Stimulated activated CD8-positive, alpha-beta memory T cell treated with anti-CD3 and anti-CD28 coated beads, Interleukin-15, amount 100 ng/mL, for 1 hour (primary cell): ENCODE results near the gene CSRNP3.

ENCODE experiments used
- DNase-seq: peaks from one replicate; pipeline ENCODE4 v3.0.0-alpha.2; 2020; ENCODE audit warnings: low read depth

CSRNP3 gene

GRCh38 chr2:165471349-165471950 lies 2.0 kb downstream of the CSRNP3 start:
- DNase-seq = no peak

- DNase-seq = no peak
Observed at GRCh38 chr2:165472922-165473321, 3.4 kb downstream of the CSRNP3 start.

GRCh38 chr2:165474619-165475276 lies 5.2 kb downstream of the CSRNP3 start:
- DNase-seq = no peak

- no peak for DNase-seq
Observed at GRCh38 chr2:165475277-165476004, 5.9 kb downstream of the CSRNP3 start.

- no peak for DNase-seq
Observed at GRCh38 chr2:165479856-165480255, 10.4 kb downstream of the CSRNP3 start.

- no peak for DNase-seq
Observed at GRCh38 chr2:165494573-165494972, 25.1 kb downstream of the CSRNP3 start.

- DNase-seq = no peak
Observed at GRCh38 chr2:165497659-165498317, 28.3 kb downstream of the CSRNP3 start.

GRCh38 chr2:165499131-165499530 lies 29.6 kb downstream of the CSRNP3 start:
- no peak for DNase-seq

GRCh38 chr2:165500001-165500400 lies 30.5 kb downstream of the CSRNP3 start:
- DNase-seq = no peak

GRCh38 chr2:165500816-165501215 lies 31.3 kb downstream of the CSRNP3 start:
- DNase-seq = no peak

GRCh38 chr2:165505514-165505913 lies 36.0 kb downstream of the CSRNP3 start:
- DNase-seq = no peak

GRCh38 chr2:165508927-165509326 lies 39.4 kb downstream of the CSRNP3 start:
- no peak for DNase-seq

- DNase-seq = no peak
Observed at GRCh38 chr2:165513479-165513878, 44.0 kb downstream of the CSRNP3 start.

- DNase-seq = no peak
Observed at GRCh38 chr2:165518611-165519010, 49.1 kb downstream of the CSRNP3 start.

- no peak for DNase-seq
Observed at GRCh38 chr2:165522719-165523118, 53.2 kb downstream of the CSRNP3 start.

- DNase-seq = no peak
Observed at GRCh38 chr2:165524720-165525119, 55.2 kb downstream of the CSRNP3 start.

- no peak for DNase-seq
Observed at GRCh38 chr2:165528691-165529090, 59.2 kb downstream of the CSRNP3 start.

- DNase-seq = no peak
Observed at GRCh38 chr2:165529130-165529529, 59.6 kb downstream of the CSRNP3 start.

GRCh38 chr2:165533331-165533730 lies 63.8 kb downstream of the CSRNP3 start:
- no peak for DNase-seq

GRCh38 chr2:165535471-165535870 lies 66.0 kb downstream of the CSRNP3 start:
- no peak for DNase-seq

- DNase-seq = no peak
Observed at GRCh38 chr2:165536851-165537499, 67.5 kb downstream of the CSRNP3 start.

- no peak for DNase-seq
Observed at GRCh38 chr2:165539985-165540384, 70.5 kb downstream of the CSRNP3 start.
